ENCODE measurements around the gene ARHGEF17.

Gene ARHGEF17

DNA sequence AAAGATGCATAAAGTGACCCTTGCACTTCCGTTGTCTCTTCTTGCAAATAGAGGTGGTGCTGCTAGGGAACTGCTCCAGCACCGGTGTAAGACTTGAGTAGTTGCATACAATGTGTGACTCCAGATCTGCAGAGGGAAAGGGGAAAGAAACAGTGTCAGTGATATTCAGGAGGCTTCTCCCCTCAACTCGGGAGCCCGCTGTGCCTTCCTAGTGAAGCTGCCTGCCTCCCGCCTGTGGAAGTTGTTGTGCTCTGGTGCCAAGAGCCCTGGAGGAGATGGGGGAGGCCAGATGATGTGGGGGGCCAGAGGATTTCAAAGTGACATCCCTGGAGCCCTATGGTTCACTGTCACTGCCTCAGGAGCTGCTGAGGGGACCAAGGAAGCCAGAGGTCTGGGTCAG lies 98.5 kb downstream of the ARHGEF17 start:
- DNase-seq: no peak

DNA sequence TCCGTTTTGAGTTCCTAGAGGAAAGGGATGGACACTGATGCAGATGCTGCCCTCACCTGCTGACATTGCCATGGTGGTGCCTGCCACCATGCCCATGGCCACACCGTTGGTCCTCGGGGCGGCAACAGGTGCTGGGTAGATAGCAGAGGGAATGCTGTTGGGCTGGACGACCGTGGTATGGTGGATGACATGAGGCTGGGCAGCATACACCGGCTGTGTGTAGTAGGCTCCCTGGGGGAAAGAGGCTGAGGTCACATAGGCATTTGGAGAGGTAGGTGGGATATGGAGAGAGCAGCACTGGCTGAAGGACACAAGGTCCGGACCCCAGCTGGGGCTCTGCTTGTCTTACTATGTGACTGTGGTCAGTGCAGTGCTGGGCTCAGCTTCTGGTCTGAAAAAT lies 101.4 kb downstream of the ARHGEF17 start:
- no peak for DNase-seq

DNA sequence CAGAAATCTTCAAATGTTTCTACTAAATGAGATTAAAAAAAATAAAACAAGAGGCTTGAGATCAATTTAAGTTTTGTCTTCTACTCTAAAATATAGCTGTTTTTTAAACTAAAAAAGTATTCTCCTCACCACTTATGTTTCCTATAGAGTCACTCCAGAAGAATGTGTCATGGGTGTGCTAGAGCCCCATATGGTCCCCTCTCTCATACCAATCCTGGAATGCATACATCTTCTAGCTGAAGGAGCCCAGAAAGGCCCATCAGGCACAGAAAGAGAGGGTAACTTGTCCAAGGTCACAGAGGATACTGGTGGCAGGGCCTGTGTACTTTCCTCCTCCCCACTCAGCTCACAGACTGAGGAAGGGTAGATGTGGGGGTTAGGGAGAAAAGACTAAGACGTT lies 102.6 kb downstream of the ARHGEF17 start:
- no peak for DNase-seq

DNA sequence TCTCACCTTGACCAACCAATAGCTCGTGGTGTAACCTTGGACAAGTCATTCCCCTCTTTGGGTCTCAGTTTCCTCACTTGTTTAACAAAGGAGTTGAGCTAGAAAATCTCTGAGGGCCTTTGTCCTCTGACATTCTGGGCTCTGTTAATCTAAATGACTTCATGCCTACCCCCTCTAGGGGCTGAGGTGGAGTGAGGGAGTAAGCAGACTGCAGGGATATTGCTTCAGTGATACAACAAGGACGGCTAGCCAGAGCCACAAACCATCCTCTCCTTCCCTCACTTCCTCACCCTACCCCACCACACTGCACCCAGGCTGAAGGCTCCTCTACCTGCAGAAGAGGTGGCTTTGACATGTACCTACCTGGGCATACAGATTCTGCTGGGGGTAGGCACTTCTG lies 103.0 kb downstream of the ARHGEF17 start:
- no peak for DNase-seq

DNA sequence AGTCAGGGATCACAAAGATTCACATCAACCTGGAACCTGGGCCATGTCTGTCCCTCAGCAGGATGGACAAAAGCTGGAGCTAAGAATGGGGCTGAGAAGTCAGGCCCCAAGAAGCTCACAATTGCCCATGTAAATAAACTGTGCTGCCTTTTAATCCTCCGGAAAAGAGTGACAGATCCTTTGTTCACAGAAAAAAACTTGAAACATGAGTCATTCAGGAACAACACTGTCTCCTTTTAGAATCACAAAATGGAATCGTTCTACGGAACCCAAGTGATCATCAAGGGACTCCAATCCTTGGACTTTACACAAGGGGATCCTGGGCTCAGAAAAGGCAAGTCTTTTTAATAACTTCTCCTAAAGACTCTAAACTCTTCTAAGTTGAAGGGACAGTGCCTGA lies 104.2 kb downstream of the ARHGEF17 start:
- no peak for DNase-seq

DNA sequence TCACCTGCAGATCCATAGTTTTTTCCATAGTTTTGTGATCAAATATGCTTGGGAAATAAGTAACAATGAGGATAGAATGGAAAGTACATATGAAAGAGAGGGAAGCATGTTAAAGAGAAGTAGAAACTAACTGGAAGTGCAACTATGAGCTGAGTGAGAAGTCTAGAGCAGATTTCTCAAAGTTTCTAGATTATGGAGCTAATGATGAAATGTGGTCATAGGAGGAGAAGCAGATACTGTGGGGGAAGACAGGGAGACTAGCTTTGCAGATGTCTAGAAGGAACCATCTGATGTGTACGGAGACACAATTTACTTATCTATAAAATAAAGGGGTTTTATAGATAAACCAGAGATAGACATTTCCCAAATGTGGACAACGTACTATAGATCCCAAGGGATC lies 105.2 kb downstream of the ARHGEF17 start:
- no peak for DNase-seq

DNA sequence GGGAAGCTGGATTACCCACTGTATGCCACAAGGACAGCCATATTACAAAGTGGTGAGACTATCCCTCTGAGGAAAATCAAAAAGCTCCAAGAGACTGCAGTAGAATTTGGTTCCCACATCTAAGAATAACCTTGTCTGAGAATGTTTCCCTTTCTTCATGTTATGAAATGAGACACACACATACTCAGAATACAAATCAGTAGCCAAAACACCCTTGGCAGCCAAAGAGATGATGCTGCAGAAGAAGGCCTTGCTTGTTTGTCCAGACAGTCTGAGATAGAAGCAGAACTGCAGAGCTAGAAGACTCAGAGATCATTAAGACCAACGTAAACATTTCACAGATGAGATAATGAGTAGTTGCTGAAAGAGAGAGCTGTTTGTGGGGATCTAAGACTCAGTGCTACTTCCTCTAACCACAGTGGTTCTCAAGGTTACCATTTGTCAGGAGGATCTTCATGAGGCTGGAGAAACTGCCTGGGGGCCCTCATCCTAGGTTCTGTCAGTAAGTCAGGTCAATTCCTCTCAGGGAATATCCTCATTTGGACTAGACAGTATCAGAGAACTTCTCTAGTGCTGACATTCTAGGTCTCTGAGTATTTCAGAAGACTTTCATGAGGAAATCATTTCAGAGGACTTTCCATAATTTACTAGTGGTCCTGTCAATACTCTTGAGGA lies 107.0 kb downstream of the ARHGEF17 start:
- DNase-seq: peak in 1 of 14 donors; percentile 47

DNA sequence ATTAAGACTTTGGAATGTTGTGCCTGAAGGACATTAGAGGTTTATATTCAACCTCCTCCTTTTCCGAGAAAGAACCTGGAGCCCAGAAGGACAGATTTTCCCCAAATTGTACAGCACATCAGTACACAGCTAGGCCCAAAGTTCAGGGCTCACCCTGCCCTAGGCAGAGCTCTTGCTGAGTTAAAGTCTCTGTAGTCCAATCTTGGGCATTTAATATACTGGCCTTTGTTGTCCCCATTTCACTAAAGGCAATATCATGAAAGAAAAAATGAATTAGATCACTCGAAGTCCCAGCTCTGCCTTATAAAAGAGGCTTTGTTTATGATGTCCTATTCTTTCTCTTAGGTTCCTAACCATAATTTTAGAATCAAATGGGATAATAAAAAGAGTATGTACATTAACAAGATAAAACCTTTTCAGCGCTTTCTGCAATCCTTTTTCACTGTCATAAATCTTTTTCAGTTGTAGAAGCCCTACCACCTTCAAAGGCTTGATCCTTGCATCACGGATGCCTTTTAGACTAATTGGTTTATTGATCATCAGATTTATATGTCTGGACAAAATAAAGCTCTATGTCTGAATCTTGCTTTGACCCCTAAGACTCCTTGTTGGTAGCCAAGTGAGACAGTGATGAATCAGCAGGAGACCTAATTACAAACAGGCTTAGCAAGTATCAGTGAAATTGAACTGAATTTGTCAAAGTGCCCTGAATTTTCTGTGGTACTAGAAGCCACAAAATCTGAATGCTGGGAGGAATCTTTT lies 108.0 kb downstream of the ARHGEF17 start:
- no peak for DNase-seq

DNA sequence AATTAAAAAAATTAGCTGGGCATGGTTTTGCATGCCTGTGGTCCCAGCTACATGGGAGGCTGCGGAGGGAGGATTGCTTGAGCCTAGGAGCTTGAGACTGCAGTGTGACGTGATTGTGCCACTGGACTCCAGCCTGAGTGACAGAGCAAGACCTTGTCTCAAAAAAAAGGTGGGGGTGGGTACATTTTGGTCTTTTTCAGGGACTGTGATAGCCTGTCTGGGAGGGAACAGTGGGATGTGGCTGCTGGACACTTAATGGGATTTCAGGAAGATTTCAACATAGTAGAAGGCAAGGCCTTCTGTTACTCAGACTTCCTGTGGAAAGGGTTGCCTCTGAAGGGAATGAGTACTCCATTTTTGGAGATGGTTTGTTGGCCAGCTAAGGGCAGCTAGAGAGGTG lies 108.7 kb downstream of the ARHGEF17 start:
- DNase-seq: no peak

Data from C1 segment of cervical spinal cord (tissue), 14 donors.